IMR-90 (cell line): ENCODE data around the gene TYRP1. TPM values are rescaled to one million over a fixed set of nuclear protein-coding genes. Genes with fewer than 3 reads are reported as not detected.

Experiments used
- ATAC-seq: fragments of 200-7000 bp; cut with Tn5 transposase; 2 replicates; pipeline ENCODE4 v1.9.1; 2020; ENCODE audit warnings: low read depth, mild to moderate bottlenecking, moderate library complexity
- BruUV-seq: library from RNA; stranded (reverse); fragments of 400-500 nt; replicated peaks from 2 replicates; lab custom pipeline; 2021; lab: Mats Ljungman, UMichigan
- CTCF ChIA-PET: fragments of 300-600 bp; formaldehyde crosslinking; extraction: SDS; loops from one replicate; lab custom pipeline; 2021; ENCODE audit warnings: antibody characterized with exemption; lab: Yijun Ruan, JAX
- POLR2A ChIA-PET: fragments of 300-600 bp; sonication (Branson Sonifier 250); formaldehyde crosslinking; loops from one replicate; lab custom pipeline; 2022; ENCODE audit warnings: antibody characterized with exemption; ENCODE audit not compliant: unreplicated experiment; lab: Charles Lee
- DNase-seq: peaks from one replicate; pipeline ENCODE4 v3.0.0; 2013
- H2AFZ ChIP-seq: replicated peaks from 2 replicates; pipeline ENCODE3; 2013; ENCODE audit warnings: low read length, mild to moderate bottlenecking; ENCODE audit not compliant: poor library complexity
- H2AK5ac ChIP-seq: 2 replicates; pipeline ENCODE4 v1.6.1; 2013; ENCODE audit warnings: low read depth, low read length, inconsistent platforms
- H2AK9ac ChIP-seq: replicated peaks from 2 replicates; pipeline ENCODE3; 2013; ENCODE audit warnings: mild to moderate bottlenecking, low read depth, low read length, moderate library complexity; ENCODE audit not compliant: poor library complexity
- H2BK120ac ChIP-seq: 2 replicates; pipeline ENCODE4 v1.6.1; 2013; ENCODE audit warnings: low read depth, low read length, inconsistent platforms
- H2BK15ac ChIP-seq: 3 replicates; pipeline ENCODE4 v1.6.1; 2013; ENCODE audit warnings: low read depth, low read length, inconsistent platforms
- H2BK20ac ChIP-seq: 2 replicates; pipeline ENCODE4 v1.6.1; 2013; ENCODE audit warnings: low read depth, mild to moderate bottlenecking, inconsistent platforms, low read length, moderate library complexity
- H2BK5ac ChIP-seq: 2 replicates; pipeline ENCODE4 v1.6.1; 2013; ENCODE audit warnings: mild to moderate bottlenecking, low read depth, low read length, inconsistent platforms; ENCODE audit not compliant: poor library complexity, severe bottlenecking
- H3K14ac ChIP-seq: replicated peaks from 2 replicates; pipeline ENCODE4 v1.6.1; 2013; ENCODE audit warnings: low read depth, low read length, inconsistent platforms
- H3K18ac ChIP-seq: 2 replicates; pipeline ENCODE4 v1.6.1; 2013; ENCODE audit warnings: low read depth, low read length, control low read depth
- H3K23ac ChIP-seq: 2 replicates; pipeline ENCODE4 v1.6.1; 2013; ENCODE audit warnings: low read depth, low read length, inconsistent platforms
- H3K27ac ChIP-seq: 2 replicates; pipeline ENCODE4 v1.5.1; 2013; ENCODE audit warnings: mild to moderate bottlenecking, control low read depth, low read length; ENCODE audit not compliant: insufficient read depth
- H3K27me3 ChIP-seq: 2 replicates; pipeline ENCODE4 v1.6.1; 2013; ENCODE audit warnings: low read length; ENCODE audit not compliant: control insufficient read depth, insufficient read depth
- H3K36me3 ChIP-seq: 2 replicates; pipeline ENCODE4 v1.6.1; 2013; ENCODE audit warnings: low read length, mixed read lengths; ENCODE audit not compliant: control insufficient read depth, insufficient read depth
- H3K4ac ChIP-seq: 2 replicates; pipeline ENCODE4 v1.6.1; 2013; ENCODE audit warnings: low read depth, low read length, inconsistent platforms
- H3K4me1 ChIP-seq: 2 replicates; pipeline ENCODE4 v1.6.1; 2013; ENCODE audit warnings: low read length, mixed read lengths; ENCODE audit not compliant: control insufficient read depth, insufficient read depth
- H3K4me2 ChIP-seq: 2 replicates; pipeline ENCODE4 v1.6.1; 2013; ENCODE audit warnings: low read depth, mild to moderate bottlenecking, control low read depth, low read length, moderate library complexity
- H3K4me3 ChIP-seq: 2 replicates; pipeline ENCODE4 v1.5.1; 2013; ENCODE audit warnings: low read depth, mild to moderate bottlenecking, control low read depth, low read length, moderate library complexity; ENCODE audit not compliant: insufficient read depth
- H3K56ac ChIP-seq: 2 replicates; pipeline ENCODE4 v1.6.1; 2013; ENCODE audit warnings: low read length, inconsistent platforms; ENCODE audit not compliant: insufficient read depth; ENCODE audit errors: extremely low read depth
- H3K79me1 ChIP-seq, 2 experiments: 2 replicates each; pipeline ENCODE4 v1.6.1; 2013; ENCODE audit warnings: low read length in 2 of 2, inconsistent platforms in 1 of 2, low read depth in 1 of 2
- H3K9ac ChIP-seq: 2 replicates; pipeline ENCODE4 v1.6.1; 2013; ENCODE audit warnings: low read depth, low read length, control low read depth
- H3K9me1 ChIP-seq: 2 replicates; pipeline ENCODE4 v1.6.1; 2013; ENCODE audit warnings: low read length, inconsistent platforms; ENCODE audit not compliant: insufficient read depth
- H3K9me3 ChIP-seq: 2 replicates; pipeline ENCODE4 v1.6.1; 2013; ENCODE audit warnings: low read length; ENCODE audit not compliant: control insufficient read depth, insufficient read depth
- H4K20me1 ChIP-seq: 2 replicates; pipeline ENCODE4 v1.6.1; 2013; ENCODE audit warnings: low read length, inconsistent platforms; ENCODE audit not compliant: insufficient read depth
- H4K5ac ChIP-seq: 2 replicates; pipeline ENCODE4 v1.6.1; 2013; ENCODE audit warnings: mild to moderate bottlenecking, low read depth, low read length, control low read depth
- H4K8ac ChIP-seq, 2 experiments: 2 replicates each; pipeline ENCODE4 v1.6.1; 2013; ENCODE audit warnings: low read depth in 2 of 2, low read length in 2 of 2, control low read depth in 1 of 2, inconsistent platforms in 1 of 2
- H4K91ac ChIP-seq: 2 replicates; pipeline ENCODE4 v1.6.1; 2013; ENCODE audit warnings: low read depth, low read length, inconsistent platforms; ENCODE audit not compliant: insufficient read depth
- BHLHE40 ChIP-seq: fragments of 150-350 bp; IDR thresholded peaks from 2 replicates; pipeline ENCODE4 v1.6.1; 2016; ENCODE audit warnings: mild to moderate bottlenecking, low read depth, low read length
- CHD1 ChIP-seq: IDR thresholded peaks from 2 replicates; pipeline ENCODE4 v1.6.1; 2012; ENCODE audit warnings: low read depth, low read length, improper control_type of control experiment
- CTCF ChIP-seq: conservative IDR thresholded peaks from 2 replicates; pipeline ENCODE4 v1.5.1; 2012; ENCODE audit warnings: mild to moderate bottlenecking, low read depth, low read length, improper control_type of control experiment
- FOS ChIP-seq: fragments of 150-350 bp; IDR thresholded peaks from 2 replicates; pipeline ENCODE4 v1.6.1; 2016; ENCODE audit warnings: low read depth, low read length
- MXI1 ChIP-seq: IDR thresholded peaks from 2 replicates; pipeline ENCODE4 v1.6.1; 2012; ENCODE audit warnings: low read depth, mild to moderate bottlenecking, low read length, moderate library complexity, borderline replicate concordance
- NFE2L2 ChIP-seq: fragments of 150-350 bp; IDR thresholded peaks from 2 replicates; pipeline ENCODE4 v1.6.1; 2016; ENCODE audit warnings: low read depth, mild to moderate bottlenecking, low read length
- POLR2A ChIP-seq: IDR thresholded peaks from 2 replicates; pipeline ENCODE4 v1.6.1; 2012; ENCODE audit warnings: mild to moderate bottlenecking, low read depth, low read length
- RAD21 ChIP-seq: IDR thresholded peaks from 2 replicates; pipeline ENCODE4 v1.6.1; 2012; ENCODE audit warnings: low read length, improper control_type of control experiment
- RCOR1 ChIP-seq: IDR thresholded peaks from 2 replicates; pipeline ENCODE4 v1.6.1; 2012; ENCODE audit warnings: mild to moderate bottlenecking, low read length, improper control_type of control experiment; ENCODE audit not compliant: insufficient replicate concordance
- RFX5 ChIP-seq: IDR thresholded peaks from 2 replicates; pipeline ENCODE4 v1.8.0; 2012; ENCODE audit warnings: low read depth, mild to moderate bottlenecking, low read length, moderate library complexity
- SMC3 ChIP-seq: fragments of 150-350 bp; IDR thresholded peaks from 2 replicates; pipeline ENCODE4 v1.6.1; 2016; ENCODE audit warnings: low read depth, mild to moderate bottlenecking, antibody characterized with exemption, low read length, moderate library complexity
- WGBS, 2 experiments: methylation state at CpG; one replicate each; pipeline versions ENCODE4 v1.1.5 to v1.1.7; 2013; ENCODE audit warnings: missing lambda C conversion rate in 2 of 2; ENCODE audit not compliant: insufficient read length in 1 of 2; ENCODE audit errors: extremely low coverage in 2 of 2; 5-methylcytosine and 5-hydroxymethylcytosine counted together
- dilution Hi-C: fragments of 300-500 bp; cut with HindIII; formaldehyde crosslinking; loops from one replicate; pipeline ENCODE4 v1.14.3; 2018; ENCODE audit warnings: low sequenced_read_pairs; ENCODE audit not compliant: unreplicated experiment
- in situ Hi-C: fragments of 300-500 bp; cut with MboI; formaldehyde crosslinking; loops from 3 replicates; pipeline ENCODE4 v1.14.3; 2019; ENCODE audit warnings: low sequenced_read_pairs, inconsistent platforms, mixed read lengths
- intact Hi-C: fragments of 100-400 bp; cut with micrococcal nuclease; formaldehyde crosslinking; loops from 2 replicates; pipeline ENCODE4 v1.10.0; 2022
- polyA plus RNA-seq, 3 experiments: library from polyadenylated mRNA; depleted of rRNA; stranded (reverse); fragments of >200 nt; gene quantifications; 2 replicates each; pipeline ENCODE4 v1.2.3, GENCODE V29; 2012; ENCODE audit warnings: low replicate concordance in 1 of 3
- total RNA-seq: library from RNA; depleted of rRNA; stranded (reverse); fragments of >200 nt; gene quantifications from 2 replicates; pipeline ENCODE4 v1.2.3, GENCODE V29; 2012
- TF ChIP-seq, protein P1 (sequence below): fragments of 150-350 bp; IDR thresholded peaks from 2 replicates; pipeline ENCODE4 v1.6.1; 2016; ENCODE audit warnings: low read depth, mild to moderate bottlenecking, low read length, moderate library complexity, borderline replicate concordance
- TF ChIP-seq, protein P2 (sequence below): fragments of 150-350 bp; IDR thresholded peaks from 2 replicates; pipeline ENCODE4 v1.6.1; 2017; ENCODE audit warnings: mild to moderate bottlenecking, antibody characterized with exemption, low read length, low read depth

Gene TYRP1
- total and polyA plus RNA-seq, 2 of the 4 experiments (the other 2 are of a cell fraction), result 0.60 to 0.90 TPM

- H3K56ac ChIP-seq, result peak overlapping the region; percentile 25; the same call in 1 of the 2 replicates
- CTCF ChIA-PET, result no interaction called here
- no peaks in the 10 kb centered on the region for H3K9me3 ChIP-seq
- H3K9ac ChIP-seq, result no peak overlapping the region
- peak overlapping the region; percentile 91 for H2BK20ac ChIP-seq
- peak; percentile 22; the same call in 1 of the 2 replicates for ATAC-seq
- peak overlapping the region; percentile 59; the same call in 1 of the 2 replicates for H3K23ac ChIP-seq
- H3K27ac ChIP-seq, result no peak overlapping the region
- peak overlapping the region; percentile 78; the same call in 1 of the 2 replicates for H3K18ac ChIP-seq
- H3K14ac ChIP-seq, result no peak overlapping the region
- peak overlapping the region; percentile 19 for H2BK5ac ChIP-seq
- in situ Hi-C loops, result no loop called here
- TF ChIP-seq FOS (no peak), CHD1 (no peak), BHLHE40 (no peak), RFX5 (no peak), NFE2L2 (no peak), POLR2A (no peak), MXI1 (no peak), RCOR1 (no peak), SMC3 (no peak), RAD21 (no peak), CTCF (no peak)
- TF ChIP-seq, protein P1, sequence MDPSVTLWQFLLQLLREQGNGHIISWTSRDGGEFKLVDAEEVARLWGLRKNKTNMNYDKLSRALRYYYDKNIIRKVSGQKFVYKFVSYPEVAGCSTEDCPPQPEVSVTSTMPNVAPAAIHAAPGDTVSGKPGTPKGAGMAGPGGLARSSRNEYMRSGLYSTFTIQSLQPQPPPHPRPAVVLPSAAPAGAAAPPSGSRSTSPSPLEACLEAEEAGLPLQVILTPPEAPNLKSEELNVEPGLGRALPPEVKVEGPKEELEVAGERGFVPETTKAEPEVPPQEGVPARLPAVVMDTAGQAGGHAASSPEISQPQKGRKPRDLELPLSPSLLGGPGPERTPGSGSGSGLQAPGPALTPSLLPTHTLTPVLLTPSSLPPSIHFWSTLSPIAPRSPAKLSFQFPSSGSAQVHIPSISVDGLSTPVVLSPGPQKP, result no peak
- TF ChIP-seq, protein P2, sequence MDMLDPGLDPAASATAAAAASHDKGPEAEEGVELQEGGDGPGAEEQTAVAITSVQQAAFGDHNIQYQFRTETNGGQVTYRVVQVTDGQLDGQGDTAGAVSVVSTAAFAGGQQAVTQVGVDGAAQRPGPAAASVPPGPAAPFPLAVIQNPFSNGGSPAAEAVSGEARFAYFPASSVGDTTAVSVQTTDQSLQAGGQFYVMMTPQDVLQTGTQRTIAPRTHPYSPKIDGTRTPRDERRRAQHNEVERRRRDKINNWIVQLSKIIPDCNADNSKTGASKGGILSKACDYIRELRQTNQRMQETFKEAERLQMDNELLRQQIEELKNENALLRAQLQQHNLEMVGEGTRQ, result no peak
- no peak overlapping the region for H2BK15ac ChIP-seq
- no peak for DNase-seq
- H3K79me1 ChIP-seq, result no peaks in the 10 kb centered on the region
- POLR2A ChIA-PET, result no interaction called here
- peaks cover 7% of the 10 kb centered on the region; the same call in 1 of the 2 replicates for H3K4me1 ChIP-seq
- no peak overlapping the region for H3K4me3 ChIP-seq
- peak overlapping the region in 1 of 2 experiments; percentile 58; a peak in 1 of 4 replicates for H4K8ac ChIP-seq
- H3K4me2 ChIP-seq, result no peak overlapping the region
- no peak overlapping the region for H2AK5ac ChIP-seq
- peak overlapping the region; percentile 80; the same call in 1 of the 2 replicates for H4K91ac ChIP-seq
- no peaks in the 10 kb centered on the region for H3K27me3 ChIP-seq
- intact Hi-C loops, result no loop called here
- dilution Hi-C loops, result no loop called here
- no peak overlapping the region for H2AFZ ChIP-seq
- H3K36me3 ChIP-seq, result no peaks in the 10 kb centered on the region
- no peak overlapping the region for H4K5ac ChIP-seq
- BruUV-seq, result no TSS peak
- H3K9me1 ChIP-seq, result peaks cover 2% of the 10 kb centered on the region; the same call in 1 of the 2 replicates
- H2AK9ac ChIP-seq, result no peak overlapping the region
- H3K4ac ChIP-seq, result peak overlapping the region; percentile 84; the same call in 1 of the 2 replicates
- peak overlapping the region; percentile 84 for H2BK120ac ChIP-seq
- no CpG with 5 or more reads among the region's 3 CpGs for WGBS, 2 experiments
- H4K20me1 ChIP-seq, result no peaks in the 10 kb centered on the region
These were observed 12.4 kb upstream of the TYRP1 start for GRCh38 chr9:12680757-12681156.
